ENCODE results near the gene RHEB.

DNA sequence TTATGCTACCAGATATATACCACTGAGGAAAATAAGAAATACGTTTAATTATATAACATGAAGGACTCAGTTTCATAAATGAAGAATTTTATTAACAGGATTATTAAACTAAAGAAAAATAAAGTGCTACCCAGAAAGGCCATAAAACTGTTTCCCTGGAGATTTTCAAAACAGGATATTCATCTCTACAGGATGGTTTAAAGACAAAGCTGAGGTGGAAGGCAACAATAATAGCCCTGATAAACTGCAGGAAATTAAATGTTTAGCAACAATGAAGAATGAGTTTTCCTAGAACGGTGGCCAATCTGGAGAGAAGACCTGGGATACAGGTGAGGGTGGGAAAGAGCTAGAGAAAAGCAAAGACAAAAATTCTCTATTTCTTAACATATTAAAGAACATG is 11.9 kb downstream of the RHEB start:
- TF ChIP-seq, protein P1, sequence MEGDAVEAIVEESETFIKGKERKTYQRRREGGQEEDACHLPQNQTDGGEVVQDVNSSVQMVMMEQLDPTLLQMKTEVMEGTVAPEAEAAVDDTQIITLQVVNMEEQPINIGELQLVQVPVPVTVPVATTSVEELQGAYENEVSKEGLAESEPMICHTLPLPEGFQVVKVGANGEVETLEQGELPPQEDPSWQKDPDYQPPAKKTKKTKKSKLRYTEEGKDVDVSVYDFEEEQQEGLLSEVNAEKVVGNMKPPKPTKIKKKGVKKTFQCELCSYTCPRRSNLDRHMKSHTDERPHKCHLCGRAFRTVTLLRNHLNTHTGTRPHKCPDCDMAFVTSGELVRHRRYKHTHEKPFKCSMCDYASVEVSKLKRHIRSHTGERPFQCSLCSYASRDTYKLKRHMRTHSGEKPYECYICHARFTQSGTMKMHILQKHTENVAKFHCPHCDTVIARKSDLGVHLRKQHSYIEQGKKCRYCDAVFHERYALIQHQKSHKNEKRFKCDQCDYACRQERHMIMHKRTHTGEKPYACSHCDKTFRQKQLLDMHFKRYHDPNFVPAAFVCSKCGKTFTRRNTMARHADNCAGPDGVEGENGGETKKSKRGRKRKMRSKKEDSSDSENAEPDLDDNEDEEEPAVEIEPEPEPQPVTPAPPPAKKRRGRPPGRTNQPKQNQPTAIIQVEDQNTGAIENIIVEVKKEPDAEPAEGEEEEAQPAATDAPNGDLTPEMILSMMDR (IDR thresholded peaks at IDR 0.05; ENCODE audit: low read depth, low read length) = no peak
- TF ChIP-seq, protein P2, sequence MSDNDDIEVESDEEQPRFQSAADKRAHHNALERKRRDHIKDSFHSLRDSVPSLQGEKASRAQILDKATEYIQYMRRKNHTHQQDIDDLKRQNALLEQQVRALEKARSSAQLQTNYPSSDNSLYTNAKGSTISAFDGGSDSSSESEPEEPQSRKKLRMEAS (IDR thresholded peaks at IDR 0.05; ENCODE audit: low read depth, low read length) = no peak

Data from NB4 (cell line).